Breast epithelium (tissue), 3 donors: ENCODE results near the gene RABEP2.

Source experiments
- POLR2A ChIP-seq: fragments of 450-650 bp; IDR thresholded peaks from one replicate; pipeline ENCODE4 v1.6.1; 2016; ENCODE audit warnings: antibody characterized with exemption, mild to moderate bottlenecking, moderate library complexity
- TF ChIP-seq, protein P1 (sequence below), 3 donors: fragments of 450-650 bp; IDR thresholded peaks; one replicate each; pipeline ENCODE4 v1.5.1; 2016 to 2017; ENCODE audit warnings: antibody characterized with exemption in 3 of 3, mild to moderate bottlenecking in 3 of 3, moderate library complexity in 3 of 3

DNA sequence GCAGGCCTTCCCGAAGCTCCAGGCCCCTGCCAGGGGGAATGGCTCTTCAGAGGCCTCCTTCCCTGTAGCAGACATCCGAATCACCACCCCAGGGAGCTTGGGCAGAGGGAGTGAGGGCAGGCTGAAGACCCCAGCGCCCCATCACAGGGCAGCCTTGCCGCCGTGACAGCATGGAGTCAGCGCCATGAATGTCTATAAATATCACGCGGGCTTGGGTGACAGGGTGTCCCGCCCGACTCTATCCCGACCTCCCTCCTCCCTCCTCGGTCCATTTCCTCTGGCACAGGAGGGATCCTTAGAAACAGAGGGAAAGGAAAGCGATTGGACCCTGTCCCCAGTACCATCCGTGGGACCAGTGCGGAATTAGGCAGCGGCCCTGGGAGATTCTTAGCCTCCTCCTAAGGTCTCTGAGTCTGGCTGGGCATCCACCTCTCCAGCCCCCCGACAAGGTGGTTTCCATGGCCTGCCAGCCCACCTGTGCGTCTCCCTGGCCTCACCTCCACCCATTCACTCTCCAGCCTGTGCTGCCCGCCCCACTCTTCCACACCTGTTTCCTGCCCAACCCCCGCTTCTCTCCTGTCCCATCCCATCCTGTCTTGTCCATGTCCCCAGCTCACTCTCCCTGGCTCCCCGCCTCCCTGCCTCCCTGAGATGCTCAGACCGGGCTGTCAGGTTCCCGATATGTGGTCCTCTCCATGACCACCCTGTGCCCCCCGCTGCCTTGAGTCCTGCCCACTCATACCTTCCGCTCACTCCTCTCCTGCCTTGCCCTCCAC lies 41.6 kb downstream of the RABEP2 start:
- TF ChIP-seq, protein P1, sequence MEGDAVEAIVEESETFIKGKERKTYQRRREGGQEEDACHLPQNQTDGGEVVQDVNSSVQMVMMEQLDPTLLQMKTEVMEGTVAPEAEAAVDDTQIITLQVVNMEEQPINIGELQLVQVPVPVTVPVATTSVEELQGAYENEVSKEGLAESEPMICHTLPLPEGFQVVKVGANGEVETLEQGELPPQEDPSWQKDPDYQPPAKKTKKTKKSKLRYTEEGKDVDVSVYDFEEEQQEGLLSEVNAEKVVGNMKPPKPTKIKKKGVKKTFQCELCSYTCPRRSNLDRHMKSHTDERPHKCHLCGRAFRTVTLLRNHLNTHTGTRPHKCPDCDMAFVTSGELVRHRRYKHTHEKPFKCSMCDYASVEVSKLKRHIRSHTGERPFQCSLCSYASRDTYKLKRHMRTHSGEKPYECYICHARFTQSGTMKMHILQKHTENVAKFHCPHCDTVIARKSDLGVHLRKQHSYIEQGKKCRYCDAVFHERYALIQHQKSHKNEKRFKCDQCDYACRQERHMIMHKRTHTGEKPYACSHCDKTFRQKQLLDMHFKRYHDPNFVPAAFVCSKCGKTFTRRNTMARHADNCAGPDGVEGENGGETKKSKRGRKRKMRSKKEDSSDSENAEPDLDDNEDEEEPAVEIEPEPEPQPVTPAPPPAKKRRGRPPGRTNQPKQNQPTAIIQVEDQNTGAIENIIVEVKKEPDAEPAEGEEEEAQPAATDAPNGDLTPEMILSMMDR (IDR thresholded peaks at IDR 0.05) = no peak
- no peak for TF ChIP-seq POLR2A
